ENCODE results near the gene SCAF8.

- TF ChIP-seq ELK4 (IDR thresholded peaks at IDR 0.05; ENCODE audit: borderline replicate concordance, low read depth, low read length) (no peak), ZNF184 (tag by site-specific recombination; IDR thresholded peaks at IDR 0.05) (no peak), ZBTB10 (tag by site-specific recombination; IDR thresholded peaks at IDR 0.05) (no peak), CTCF (tag by site-specific recombination; IDR thresholded peaks at IDR 0.05) (no peak), REPIN1 (tag by site-specific recombination; IDR thresholded peaks at IDR 0.05; ENCODE audit: low read depth) (no peak), REST (tag by site-specific recombination; IDR thresholded peaks at IDR 0.05) (no peak), KLF9 (tag by site-specific recombination; IDR thresholded peaks at IDR 0.05; ENCODE audit: low read depth) (no peak), ZBTB1 (tag by site-specific recombination; IDR thresholded peaks at IDR 0.05) (no peak), ZNF544 (tag by site-specific recombination; IDR thresholded peaks at IDR 0.05) (no peak), ZNF404 (tag by site-specific recombination; IDR thresholded peaks at IDR 0.05) (no peak), GLIS2 (tag by site-specific recombination; IDR thresholded peaks at IDR 0.05) (no peak), ZBTB20 (tag by site-specific recombination; IDR thresholded peaks at IDR 0.05) (no peak), EGR2 (tag by site-specific recombination; IDR thresholded peaks at IDR 0.05; ENCODE audit: low read depth) (no peak), ZNF169 (tag by site-specific recombination; IDR thresholded peaks at IDR 0.05) (no peak)
Measured at GRCh38 chr6:154862536-154862935, 129.3 kb downstream of the SCAF8 start.

Measured in HEK293 (cell line).